ENCODE results near the gene TXLNB.

The TXLNB gene

DNA sequence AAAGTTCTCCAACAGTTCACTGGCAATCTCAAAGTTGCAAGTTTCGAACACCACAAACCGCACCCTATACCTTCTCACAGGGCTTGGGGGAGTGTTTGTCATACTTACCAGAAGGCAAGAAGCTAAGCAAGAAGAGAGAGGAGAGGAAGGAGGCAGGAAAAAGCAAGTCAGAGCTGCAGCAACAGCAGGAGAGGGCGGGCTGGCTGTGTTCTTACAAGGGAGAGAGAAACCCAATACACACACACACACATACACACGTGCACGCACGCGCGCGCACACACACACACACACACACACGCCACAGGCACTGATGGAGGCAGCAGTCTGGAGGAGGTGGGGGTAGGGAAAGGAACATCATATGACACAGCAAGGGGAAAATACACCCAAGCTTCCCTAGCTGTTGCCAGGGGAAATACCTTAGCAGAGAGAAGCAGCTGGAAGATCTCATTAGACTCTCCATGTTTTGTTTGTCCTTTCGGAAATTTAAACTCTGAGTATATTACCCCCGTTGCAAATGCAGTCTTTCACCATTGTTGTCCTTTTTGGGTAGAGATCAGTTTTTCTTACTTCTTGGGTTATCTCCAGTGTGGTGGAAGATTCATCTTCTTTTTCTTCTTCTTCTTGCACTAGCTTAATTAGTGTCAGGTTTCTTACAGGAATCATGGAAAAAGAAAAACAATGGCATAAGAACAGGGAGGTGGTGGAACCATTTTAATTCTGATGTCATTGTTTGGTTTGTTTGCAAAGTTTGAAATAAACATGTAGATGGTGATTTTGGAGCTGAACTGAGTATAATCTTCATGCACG is at the start of gene TXLNB:
TSS of gene TXLNB (minus strand) at position 186 of the 807 bp plus-strand sequence. CDS start 3,099 bp downstream, outside the sequence.
- DNase-seq: no peak

DNA sequence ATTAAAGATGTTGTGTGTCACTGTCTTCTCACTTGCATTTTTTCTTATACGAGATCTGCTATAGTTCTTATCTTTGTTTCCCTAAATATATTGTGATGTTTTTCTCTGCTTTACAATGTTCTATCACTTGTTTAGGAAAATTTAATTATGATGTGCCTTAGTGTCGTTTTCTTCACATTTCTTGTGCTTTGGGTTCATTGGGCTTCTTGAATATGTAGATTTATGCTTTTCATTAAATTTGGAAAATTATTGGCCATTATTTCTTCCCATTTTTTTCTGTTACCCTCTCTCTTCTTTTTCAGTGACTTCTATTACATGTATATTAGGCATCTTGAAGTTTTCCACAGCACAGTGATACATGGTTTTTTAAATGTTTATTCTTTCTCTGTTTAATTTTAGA is 49.3 kb upstream of the TXLNB start:
- no peak for DNase-seq

DNA sequence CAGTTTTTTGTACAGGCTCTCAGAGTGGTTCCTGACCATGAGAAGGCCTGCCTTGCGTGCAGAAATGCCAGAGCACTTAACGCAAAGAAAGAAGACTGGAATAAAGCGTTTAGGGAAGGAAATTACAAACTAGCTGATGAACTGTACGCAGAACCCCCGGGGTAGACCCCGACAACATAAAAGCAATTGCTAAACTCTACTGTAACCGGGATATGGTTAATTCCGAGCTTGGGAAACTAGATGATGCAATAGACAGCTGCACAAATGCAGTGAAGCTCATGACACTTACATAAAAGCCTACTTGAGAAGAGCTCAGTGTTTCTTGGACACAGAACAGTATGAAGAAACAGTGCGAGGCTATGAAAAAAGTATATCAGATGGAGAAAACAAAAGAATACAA is 47.0 kb upstream of the TXLNB start:
- DNase-seq: no peak

DNA sequence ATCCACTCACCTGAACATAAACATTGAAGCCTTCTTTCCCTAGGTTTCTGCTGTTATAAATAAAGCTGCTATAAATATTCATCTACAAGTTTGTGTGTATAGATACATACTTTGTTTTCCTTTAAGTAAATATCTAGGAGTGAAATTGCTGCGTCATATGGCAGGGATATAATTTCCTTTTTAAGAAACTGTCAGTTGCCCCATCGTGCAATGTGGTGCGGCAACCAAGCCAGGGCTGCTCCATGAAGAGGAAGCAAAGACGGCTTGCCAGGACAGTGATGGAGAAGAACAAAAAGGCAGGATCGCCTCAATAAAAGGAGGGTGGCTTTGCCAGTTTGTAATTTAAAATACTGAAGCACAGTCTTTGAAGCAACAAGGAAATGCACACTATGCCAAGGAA is 46.0 kb upstream of the TXLNB start:
- no peak for DNase-seq

DNA sequence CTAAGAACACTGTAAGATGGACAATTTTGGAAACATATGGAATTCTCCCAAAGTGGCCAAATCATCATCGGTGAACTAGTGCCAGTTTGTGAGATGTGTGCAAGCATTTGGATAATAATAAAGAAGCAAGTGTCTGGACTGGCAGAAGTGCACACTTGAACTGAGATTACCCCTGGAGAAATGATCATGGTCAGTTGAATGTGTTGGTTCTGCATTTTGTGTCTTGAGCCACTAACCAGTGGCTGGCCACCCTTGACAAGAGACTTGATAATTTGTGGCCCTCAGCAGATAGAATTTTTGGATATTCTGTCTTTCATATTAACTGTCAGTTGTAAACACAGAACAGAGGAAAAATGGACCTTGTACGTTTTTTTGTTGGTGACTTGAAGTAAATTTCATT is 45.2 kb upstream of the TXLNB start:
- DNase-seq: no peak

DNA sequence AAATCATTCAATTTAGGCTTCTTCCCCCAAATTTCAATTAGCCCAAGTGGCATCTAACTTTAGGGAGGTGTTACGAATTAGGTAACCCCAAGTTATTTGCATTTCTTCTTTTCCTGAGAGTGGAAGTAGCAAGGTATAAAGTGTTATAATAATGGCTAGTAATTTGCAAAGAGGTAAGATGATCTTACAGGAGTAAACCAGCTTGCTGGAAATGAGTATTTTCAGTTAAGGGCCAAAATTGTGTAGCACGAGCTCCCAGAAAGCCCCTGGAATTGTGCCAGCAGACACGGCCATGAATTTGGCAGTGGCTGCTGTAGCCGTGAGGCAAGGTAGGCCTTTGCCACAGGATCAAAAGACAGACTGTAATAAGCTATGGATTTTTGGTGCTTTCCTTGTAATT is 44.7 kb upstream of the TXLNB start:
- no peak for DNase-seq

DNA sequence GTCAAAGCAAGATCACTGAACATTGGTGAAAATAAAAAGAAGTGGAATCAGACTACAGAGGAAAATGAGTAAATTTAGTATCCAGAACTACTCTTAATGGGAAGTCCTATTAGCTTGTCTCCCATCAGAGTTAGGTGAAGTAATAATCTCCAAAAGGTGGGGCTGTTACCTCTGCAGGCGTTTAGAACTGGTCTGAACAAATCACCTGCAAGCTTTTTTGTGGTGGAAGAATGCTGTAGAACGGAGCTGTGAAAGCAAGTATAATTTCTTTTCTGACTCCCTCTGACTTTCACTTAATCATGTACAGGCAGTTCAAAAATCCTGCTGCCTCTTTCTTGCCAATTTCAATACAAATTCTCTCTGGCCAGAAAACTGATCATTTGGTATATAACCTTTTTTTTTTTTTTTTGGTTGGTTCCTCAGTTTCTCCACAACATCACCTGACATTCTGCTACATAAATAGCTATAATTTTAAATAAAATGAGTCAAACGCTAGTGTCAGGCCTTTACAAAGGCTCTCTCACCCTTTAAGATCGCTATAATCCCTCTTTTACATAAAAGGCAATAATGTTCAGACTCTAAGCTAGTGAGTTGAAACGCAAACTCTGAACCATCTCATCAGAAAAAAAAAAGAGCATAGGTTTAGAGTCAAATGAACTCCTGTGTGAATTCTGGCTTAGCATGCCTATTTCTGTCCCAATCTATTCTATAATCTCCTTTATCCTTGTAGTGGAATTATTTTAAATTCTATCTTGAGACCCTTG is 43.8 kb upstream of the TXLNB start:
- no peak for DNase-seq

DNA sequence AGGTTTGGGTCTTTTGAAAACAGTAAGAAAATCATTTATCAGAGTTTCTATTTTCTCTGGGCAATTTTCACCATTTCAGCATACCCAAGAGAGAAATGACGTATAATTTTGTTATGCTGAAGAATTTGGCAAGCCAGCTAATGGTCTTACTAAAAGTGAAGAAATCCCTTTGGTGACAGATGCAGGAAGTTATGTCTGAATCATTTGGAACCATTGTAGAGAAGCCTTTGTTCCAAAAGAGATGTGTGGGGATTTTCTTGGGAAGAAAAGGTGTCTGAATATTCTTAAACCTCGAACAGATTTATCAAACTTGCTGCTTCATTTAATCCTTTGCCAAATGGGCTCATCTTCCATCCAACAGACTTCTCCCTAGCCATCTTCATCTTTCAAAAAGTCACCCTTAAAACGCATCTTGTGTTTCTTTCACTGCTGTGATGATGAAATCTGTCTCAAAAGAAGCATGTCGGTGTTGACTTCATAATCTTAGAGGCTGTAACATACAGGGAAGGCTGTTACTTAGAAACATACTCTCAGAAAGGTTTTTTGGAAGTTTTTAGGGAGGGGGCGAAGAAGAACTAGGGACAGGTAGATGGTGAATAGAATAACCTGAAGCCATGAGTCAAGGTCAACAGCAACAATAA is 43.1 kb upstream of the TXLNB start:
- DNase-seq: no peak

DNA sequence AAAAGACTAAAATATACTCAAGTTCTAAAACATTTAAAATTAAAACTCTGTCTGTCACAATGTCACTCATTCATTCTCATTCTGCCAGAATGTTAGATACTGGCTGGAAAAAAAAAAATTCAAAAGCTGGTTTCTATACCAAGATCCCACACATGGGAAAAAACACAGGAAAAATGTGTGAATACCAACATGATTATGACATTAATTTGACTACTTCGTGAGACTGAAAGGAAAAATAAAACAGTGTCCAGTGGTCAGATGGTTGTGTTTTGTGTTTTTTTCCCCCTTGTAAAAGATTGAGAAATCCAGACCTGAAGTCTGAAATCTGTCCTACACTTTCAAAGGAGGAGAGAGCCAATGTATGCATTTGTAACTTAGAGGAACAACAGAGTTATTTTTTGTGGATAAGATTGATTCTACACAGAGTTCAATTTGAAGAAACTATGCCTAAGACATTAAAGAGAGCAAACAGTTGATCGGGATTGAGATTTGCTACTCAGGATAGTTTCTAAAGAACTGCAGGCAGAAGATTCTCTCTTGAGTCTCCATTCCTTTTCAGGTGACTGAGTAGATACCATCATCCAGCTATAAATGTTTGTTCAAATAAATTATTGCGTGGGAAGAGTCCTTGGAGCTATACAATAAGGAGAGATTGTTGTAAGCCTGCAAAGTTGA is 39.2 kb upstream of the TXLNB start:
- DNase-seq: no peak

DNA sequence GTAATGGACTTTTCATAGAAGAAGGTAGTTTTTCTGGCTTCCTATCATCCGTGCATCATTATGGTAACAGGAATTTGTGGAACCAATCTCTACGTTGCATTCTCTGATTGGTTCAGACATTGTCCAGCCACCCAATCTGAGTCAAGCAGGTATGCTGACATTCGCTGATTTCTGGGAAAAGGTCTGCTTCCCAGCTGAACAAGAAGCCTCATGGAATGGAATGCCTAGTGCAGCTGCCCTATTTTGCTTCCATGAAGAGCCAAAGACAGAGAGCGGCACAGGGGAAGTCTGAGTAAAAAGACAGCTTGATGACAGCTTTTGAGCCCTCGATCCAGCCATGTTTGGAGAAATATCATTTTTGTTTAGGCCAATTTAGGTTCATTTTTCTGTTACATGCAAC is 38.5 kb upstream of the TXLNB start:
- no peak for DNase-seq

DNA sequence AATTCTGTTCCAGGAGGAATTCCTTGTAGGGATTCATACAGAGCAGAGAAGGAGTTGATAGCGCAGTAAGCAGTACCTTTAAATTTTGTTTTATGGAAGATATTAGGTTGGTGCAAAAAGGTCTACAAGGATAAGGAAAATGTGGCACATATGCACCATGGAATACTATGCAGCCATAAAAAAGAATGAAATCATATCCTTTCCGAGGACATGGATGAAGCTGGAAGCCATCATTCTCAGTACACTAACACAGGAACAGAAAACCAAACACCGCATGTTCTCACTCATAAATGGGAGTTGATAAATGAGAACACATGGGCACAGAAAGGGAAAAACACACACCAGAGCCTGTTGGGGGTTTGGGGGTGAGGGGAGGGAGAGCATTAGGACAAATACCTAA is 37.4 kb upstream of the TXLNB start:
- DNase-seq: no peak

DNA sequence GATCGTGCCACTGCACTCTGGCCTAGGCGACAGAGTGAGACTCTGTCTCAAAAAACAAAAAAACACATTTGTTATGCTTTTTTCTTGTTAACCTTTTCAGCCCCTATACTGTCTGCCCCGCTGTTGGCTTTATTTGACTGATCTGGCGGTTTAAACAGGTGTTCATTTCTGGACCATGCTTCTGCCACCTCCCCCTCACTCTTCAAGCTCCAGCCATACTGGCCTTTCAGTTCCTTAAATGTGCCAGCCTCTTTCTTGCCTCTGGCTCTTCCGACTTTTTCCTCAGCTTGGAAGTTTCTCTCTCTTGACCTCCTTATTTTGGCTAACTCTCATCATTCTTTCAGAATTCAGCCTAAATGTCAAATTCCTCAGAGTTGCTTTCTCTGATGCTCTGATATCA is 35.2 kb upstream of the TXLNB start:
- no peak for DNase-seq

DNA sequence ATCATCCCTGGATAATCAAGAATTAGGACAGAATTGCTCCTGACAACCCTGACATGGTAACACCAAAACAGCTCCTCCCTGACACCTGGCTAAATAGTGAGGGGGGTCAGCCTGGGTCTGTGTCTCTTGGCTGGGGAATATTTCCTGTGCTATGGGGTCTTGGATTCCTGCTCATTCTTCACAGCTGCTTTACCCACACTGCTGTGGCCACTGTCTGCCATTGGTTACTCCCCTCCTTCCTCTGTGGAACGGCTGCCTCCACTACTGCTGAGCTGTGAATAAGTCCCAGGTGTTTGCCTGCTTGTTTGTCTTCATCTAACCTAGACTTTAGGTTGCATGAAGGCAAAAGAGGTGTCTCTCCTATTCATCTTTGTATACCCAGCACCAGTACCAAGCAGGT is 33.9 kb upstream of the TXLNB start:
- no peak for DNase-seq

DNA sequence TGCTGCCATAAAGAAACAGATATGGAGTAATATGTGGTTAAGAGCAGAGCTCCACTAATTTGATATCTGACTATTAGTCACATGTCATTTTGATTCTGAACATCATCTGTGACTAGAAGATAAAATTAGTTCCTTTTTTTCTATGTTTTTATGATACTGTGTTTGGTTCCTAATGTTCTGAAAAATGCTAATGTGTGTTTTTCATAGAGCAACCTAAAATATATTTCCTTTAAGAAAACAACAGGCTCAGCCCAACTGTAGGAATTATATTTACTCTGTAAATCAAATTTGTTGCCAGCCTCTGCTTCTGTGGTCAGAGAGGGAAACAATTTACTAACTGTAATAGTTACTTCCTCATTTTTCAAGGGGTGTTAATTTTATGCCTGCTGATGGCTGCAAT is 33.3 kb upstream of the TXLNB start:
- no peak for DNase-seq

DNA sequence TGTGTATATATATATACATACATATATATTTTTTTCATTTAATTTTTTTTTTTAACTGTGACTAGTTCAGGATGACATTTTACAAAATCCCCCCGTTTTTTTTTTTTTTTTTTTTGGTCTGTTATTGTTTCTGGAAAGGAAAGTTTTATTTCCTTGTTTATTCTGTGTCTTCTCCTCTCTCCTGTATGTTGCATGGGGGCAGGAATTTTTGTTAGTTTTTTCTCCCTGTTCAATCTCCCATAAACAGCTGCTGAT is 32.4 kb upstream of the TXLNB start:
- no peak for DNase-seq

DNA sequence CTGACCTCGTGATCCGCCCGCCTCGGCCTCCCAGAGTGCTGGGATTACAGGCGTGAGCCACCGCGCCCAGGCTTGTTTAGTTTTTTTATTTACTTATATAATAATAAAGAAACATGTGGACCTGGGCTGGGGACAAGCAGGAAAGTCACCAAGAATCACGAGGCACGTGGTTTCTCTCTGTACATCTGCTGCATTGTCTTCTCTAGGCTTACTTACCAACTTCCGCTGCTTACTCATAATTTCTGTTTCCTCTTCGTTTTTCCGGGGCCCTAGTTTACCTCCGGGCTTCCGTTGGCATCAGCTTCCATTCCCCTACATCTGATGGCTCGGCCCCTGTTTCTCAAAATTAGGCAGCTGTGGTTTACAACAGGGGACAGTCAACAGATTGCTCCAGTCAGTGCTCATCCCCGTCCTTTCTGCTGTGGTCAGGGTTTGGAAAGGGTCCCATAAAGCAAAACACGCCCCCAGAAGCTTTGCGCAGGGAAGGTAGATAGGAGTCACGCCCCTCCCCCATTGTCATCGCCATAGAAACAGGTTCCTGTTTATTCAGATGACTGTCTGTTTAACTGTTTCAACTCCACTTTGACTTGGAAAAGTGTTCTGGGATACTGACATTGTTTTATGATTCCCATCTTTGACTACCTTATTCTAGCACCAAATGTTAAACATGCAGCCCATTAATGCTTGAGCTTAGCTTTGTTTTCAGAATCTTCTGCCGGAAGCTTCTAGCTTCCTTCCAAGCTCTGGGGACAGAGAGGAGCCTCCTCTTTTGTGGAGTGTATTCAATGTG is 31.9 kb upstream of the TXLNB start:
- DNase-seq: no peak

DNA sequence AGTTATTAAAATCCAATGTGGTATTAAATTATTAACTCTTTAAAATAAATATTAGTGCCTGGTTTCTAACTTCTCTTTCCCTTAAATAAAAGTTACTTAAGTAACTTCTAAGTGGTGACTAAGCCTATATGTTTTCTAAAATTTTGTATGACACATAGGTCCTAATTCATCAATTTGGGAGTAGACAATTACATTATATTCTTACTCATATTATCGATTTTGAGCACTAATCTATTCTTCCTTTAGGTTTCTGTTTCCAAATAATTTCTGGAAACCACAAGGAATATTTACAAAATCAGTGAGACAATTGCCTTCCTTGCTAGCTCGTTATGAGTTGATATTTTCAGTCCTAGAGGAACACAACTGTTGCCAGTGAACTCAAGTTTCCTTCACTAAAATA is 28.3 kb upstream of the TXLNB start:
- DNase-seq: no peak

DNA sequence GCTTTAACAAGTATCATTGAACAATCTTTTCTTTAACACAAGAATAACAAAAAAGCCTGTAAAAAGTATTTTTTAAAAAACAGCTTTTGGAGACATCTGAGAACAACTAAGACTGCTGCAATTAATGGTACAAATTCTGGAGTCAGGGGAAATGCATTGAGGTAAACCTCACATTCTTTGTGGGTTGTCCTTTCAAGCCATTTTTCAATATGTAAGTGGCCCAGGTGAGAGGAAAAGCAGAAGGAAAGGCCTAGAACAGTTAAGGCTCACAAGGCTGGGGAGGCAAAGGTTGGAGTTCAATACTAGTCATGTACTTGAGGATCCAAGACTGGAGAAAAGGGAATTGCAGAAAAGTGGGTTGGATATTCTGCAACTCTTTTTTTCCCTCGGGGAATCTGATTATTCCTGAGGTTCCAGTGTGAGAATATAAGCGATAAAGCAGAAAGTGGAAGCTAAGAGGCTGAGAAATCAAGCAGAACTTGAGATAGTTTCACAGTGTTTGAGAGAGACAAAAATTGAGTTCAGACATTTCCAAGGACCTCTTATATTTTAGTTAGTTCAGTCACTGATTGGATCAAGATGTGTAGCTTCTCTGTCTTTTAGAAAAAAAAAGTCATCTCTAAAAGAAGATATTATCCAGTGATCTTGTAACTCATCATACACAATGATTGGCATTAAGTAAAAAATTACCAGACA is 25.0 kb upstream of the TXLNB start:
- DNase-seq: no peak

DNA sequence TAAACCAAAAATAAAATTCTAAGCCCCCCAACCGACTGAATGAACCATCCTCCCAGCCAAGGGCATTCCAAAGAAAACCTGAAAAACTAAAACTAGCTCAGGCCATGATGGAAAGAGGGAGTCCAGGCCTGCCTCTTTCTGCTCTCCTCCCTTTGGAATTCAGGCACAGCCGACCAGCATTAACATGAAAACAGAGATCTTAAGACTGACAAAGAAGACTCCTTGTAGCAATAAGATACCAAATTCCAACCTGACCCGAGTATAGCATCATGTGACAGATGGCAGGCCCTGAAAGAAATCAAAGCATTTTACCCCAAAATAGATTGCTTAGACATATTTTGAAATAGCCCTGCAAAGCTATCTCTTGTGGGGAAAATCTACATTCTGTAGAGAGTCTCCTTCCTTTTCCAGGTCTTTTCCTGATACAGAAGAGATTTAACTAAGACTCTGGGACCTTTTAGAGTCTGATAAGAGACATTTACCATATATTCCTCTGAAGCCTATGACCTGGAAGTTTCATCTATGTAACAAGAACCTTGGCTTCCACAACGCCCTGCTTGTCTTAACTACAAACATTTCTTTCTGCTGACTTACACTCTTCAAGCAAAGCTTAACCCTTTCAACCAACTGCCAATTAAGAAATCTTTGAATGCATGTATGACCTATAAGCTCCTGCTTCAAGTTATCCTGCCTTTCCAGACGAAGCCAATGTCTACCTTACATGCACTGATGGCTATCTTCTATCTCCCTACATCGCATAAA is 22.2 kb upstream of the TXLNB start:
- DNase-seq: no peak

DNA sequence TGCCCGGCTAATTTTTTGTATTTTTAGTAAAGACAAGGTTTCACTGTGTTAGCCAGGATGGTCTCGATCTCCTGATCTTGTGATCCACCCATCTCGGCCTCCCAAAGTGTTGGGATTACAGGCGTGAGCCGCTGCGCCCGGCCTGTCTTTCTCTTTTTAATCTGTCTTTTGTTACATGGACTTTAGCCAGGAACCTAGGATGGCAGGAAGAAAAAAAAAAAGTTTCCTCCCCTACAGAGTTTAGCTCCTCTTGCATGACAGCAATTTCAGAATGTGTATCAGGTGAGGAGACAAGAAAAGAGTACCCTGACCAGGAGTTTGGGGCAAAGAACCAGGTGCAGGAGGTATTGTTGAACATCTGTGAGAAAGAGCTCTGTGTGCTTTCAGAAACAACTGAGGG is 21.4 kb upstream of the TXLNB start:
- DNase-seq: no peak

DNA sequence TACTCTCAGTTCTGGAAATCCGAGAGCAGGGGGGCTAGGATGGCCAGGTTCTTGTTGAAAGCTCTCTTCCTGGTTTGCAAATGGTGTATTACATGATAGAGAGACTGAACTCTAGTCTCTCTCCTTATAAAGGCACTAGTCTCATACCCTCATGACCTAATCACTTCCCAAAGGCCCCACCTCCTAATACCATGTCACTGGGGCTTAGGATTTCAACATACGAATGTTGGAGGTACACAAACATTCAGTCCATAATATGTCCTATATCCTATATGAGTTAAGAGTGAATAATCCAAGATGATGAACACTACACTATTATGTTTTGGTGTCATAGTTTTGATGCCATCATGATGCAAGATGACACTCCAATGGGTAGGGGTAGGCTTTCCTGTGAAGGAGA is 20.0 kb upstream of the TXLNB start:
- no peak for DNase-seq
